PC-9 (cell line): Measurements from ENCODE around the gene MAP3K8. TPM values are rescaled to one million over a fixed set of nuclear protein-coding genes. Genes with fewer than 3 reads are reported as not detected.

Experiments used
- BruUV-seq: library from RNA; stranded (reverse); fragments of 400-500 nt; replicated peaks from 2 replicates; lab custom pipeline; 2021; lab: Mats Ljungman, UMichigan
- CTCF ChIA-PET: fragments of 300-600 bp; sonication (Branson Sonifier 250); formaldehyde crosslinking; loops from one replicate; lab custom pipeline; 2022; ENCODE audit warnings: antibody characterized with exemption; lab: Charles Lee
- POLR2A ChIA-PET: fragments of 300-600 bp; sonication (Branson Sonifier 250); formaldehyde crosslinking; loops from one replicate; lab custom pipeline; 2022; ENCODE audit warnings: antibody characterized with exemption; ENCODE audit not compliant: unreplicated experiment; lab: Charles Lee
- DNase-seq, 2 experiments: peaks; one replicate each; pipeline versions ENCODE4 v3.0.0 to v3.0.0-alpha.2; 2015 to 2022; ENCODE audit warnings: mixed read lengths in 1 of 2
- H2AFZ ChIP-seq: fragments of 200-600 bp; sonication (generic); 2 replicates; pipeline ENCODE4 v1.8.1; 2017; ENCODE audit warnings: antibody characterized with exemption
- H3F3A ChIP-seq: fragments of 200-600 bp; sonication (generic); 2 replicates; pipeline ENCODE4 v1.8.1; 2017; ENCODE audit warnings: antibody characterized with exemption, mild to moderate bottlenecking, low read depth; ENCODE audit not compliant: insufficient read depth
- H3K27ac ChIP-seq: fragments of 200-600 bp; sonication (generic); 2 replicates; pipeline ENCODE4 v1.6.1; 2016; ENCODE audit warnings: mixed run types
- H3K27me3 ChIP-seq: fragments of 200-600 bp; sonication (generic); 2 replicates; pipeline ENCODE4 v1.6.1; 2016; ENCODE audit warnings: low read depth, mixed run types; ENCODE audit not compliant: insufficient read depth
- H3K36me3 ChIP-seq: fragments of 200-600 bp; sonication (generic); 2 replicates; pipeline ENCODE4 v1.6.1; 2016; ENCODE audit warnings: low read depth, mixed run types
- H3K4me1 ChIP-seq: fragments of 200-600 bp; sonication (generic); replicated peaks from 2 replicates; pipeline ENCODE4 v1.6.1; 2016; ENCODE audit warnings: mixed run types; ENCODE audit not compliant: insufficient read depth
- H3K4me2 ChIP-seq: fragments of 200-600 bp; sonication (generic); 2 replicates; pipeline ENCODE4 v1.6.1; 2017; ENCODE audit warnings: mixed run types
- H3K4me3 ChIP-seq: fragments of 200-600 bp; sonication (generic); 2 replicates; pipeline ENCODE4 v1.6.1; 2016; ENCODE audit warnings: mixed run types
- H3K79me2 ChIP-seq: fragments of 200-600 bp; sonication (generic); 2 replicates; pipeline ENCODE4 v1.6.1; 2017; ENCODE audit warnings: low read depth, mixed run types
- H3K9me2 ChIP-seq: fragments of 200-600 bp; sonication (generic); 2 replicates; pipeline ENCODE4 v1.8.1; 2017; ENCODE audit warnings: mild to moderate bottlenecking; ENCODE audit not compliant: insufficient read depth
- H3K9me3 ChIP-seq: fragments of 200-600 bp; sonication (generic); 2 replicates; pipeline ENCODE4 v1.8.1; 2016; ENCODE audit warnings: low read depth; ENCODE audit not compliant: insufficient read depth
- H4K20me1 ChIP-seq: fragments of 200-600 bp; sonication (generic); 2 replicates; pipeline ENCODE4 v1.8.1; 2017; ENCODE audit not compliant: insufficient read depth
- EZH2 ChIP-seq: fragments of 200-600 bp; sonication (generic); IDR thresholded peaks from 2 replicates; pipeline ENCODE4 v1.8.0; 2017; ENCODE audit warnings: antibody characterized with exemption, low read depth
- intact Hi-C: fragments of 100-400 bp; cut with micrococcal nuclease; formaldehyde crosslinking; loops from one replicate; pipeline ENCODE4 v1.10.0; 2022; ENCODE audit not compliant: unreplicated experiment
- total RNA-seq: library from RNA; stranded (reverse); gene quantifications from 2 replicates; pipeline ENCODE4 v1.2.3, GENCODE V29; 2021
- TF ChIP-seq, protein P1 (sequence below): fragments of 200-600 bp; sonication (generic); conservative IDR thresholded peaks from 2 replicates; pipeline ENCODE4 v1.6.1; 2017; ENCODE audit warnings: mixed run types, antibody characterized with exemption, mild to moderate bottlenecking, moderate library complexity

Gene MAP3K8
- total RNA-seq, 1 experiment from 2014 or later, result 14.3 TPM

DNA sequence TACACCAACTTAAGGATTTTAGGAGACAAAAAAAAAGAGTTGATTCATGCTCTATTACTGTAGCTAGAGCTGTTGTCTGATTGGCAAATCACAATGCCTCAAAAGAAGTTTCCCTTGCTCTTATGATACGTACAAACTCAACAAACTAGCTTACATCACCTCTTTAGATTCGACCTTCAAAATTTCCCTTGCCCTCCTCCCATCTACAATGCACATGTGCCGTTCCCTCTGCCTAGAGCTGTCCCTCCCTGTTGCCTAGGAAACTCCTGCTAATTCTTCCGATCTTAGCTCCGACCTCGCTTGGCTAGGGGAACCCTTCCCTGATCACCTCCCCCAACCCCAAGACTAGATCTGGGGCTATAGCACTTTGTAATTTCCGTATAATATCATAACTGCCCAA, 55.4 kb downstream of the MAP3K8 start:
- Histone ChIP-seq H3K4me3 (no peak overlapping the region), H3K27me3 (no peaks in the 10 kb centered on the region), H2AFZ (no peak overlapping the region), H3K4me1 (peaks cover 23% of the 10 kb centered on the region), H4K20me1 (no peaks in the 10 kb centered on the region), H3K36me3 (no peaks in the 10 kb centered on the region), H3K9me2 (no peaks in the 10 kb centered on the region), H3K79me2 (no peaks in the 10 kb centered on the region), H3K27ac (no peak overlapping the region), H3F3A (peaks cover 16% of the 10 kb centered on the region; the same call in 1 of the 2 replicates), H3K4me2 (no peak overlapping the region), H3K9me3 (no peaks in the 10 kb centered on the region)
- TF ChIP-seq, protein P1, sequence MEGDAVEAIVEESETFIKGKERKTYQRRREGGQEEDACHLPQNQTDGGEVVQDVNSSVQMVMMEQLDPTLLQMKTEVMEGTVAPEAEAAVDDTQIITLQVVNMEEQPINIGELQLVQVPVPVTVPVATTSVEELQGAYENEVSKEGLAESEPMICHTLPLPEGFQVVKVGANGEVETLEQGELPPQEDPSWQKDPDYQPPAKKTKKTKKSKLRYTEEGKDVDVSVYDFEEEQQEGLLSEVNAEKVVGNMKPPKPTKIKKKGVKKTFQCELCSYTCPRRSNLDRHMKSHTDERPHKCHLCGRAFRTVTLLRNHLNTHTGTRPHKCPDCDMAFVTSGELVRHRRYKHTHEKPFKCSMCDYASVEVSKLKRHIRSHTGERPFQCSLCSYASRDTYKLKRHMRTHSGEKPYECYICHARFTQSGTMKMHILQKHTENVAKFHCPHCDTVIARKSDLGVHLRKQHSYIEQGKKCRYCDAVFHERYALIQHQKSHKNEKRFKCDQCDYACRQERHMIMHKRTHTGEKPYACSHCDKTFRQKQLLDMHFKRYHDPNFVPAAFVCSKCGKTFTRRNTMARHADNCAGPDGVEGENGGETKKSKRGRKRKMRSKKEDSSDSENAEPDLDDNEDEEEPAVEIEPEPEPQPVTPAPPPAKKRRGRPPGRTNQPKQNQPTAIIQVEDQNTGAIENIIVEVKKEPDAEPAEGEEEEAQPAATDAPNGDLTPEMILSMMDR, result no peak
- no peak for TF ChIP-seq EZH2
- no TSS peak for BruUV-seq
- CTCF ChIA-PET, result no interaction called here
- intact Hi-C loops, result no loop called here
- POLR2A ChIA-PET, result no interaction called here
- no peak for DNase-seq

DNA sequence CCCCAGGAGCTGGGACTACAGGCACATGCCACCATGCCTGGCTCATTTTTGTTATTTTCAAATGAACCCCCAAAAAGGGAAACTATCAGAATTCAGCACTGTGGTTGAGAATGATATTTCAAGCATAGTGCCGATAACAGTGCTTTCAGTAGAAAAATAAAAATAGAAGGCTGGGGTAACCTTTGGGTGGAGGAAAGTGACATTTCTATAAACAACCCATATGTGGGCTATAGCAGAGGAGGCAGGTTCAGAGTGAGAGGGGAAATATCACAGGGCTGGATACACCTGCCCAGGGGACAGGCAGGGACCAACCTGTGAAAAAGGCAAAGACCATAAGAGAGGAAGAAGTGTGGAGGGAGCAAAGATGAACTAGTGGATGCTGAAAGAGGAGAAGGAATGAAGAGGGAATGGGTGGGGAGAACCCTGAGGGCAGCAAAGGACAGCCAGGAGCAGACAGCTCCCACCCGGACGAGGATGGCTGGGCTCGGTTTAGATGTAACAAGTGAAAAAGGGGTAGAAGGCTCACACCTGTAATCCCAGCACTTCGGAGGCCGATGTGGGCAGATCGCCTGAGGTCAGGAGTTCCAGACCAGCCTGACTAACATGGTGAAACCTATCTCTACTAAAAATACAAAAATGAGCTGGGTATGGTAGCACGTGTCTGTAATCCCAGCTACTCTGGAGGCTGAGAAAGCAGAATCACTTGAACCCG, 56.5 kb downstream of the MAP3K8 start:
- ChIA-PET POLR2A (no interaction called here), CTCF (interaction anchor here (0.5 kb wide), 1 partner anchor 214 kb away, joined by 3 read pairs; no protein-coding TSS in a partner anchor)
- Histone ChIP-seq H2AFZ (no peak overlapping the region), H3K9me3 (no peaks in the 10 kb centered on the region), H3K4me3 (no peak overlapping the region), H3K9me2 (no peaks in the 10 kb centered on the region), H3K4me2 (0 out of 2 replicates have a peak overlapping the region, but pooled peaks have one; percentile 6), H4K20me1 (no peaks in the 10 kb centered on the region), H3F3A (peaks cover 16% of the 10 kb centered on the region; the same call in 1 of the 2 replicates), H3K27me3 (no peaks in the 10 kb centered on the region), H3K4me1 (peaks cover 34% of the 10 kb centered on the region), H3K79me2 (no peaks in the 10 kb centered on the region), H3K36me3 (no peaks in the 10 kb centered on the region), H3K27ac (no peak overlapping the region)
- intact Hi-C loops, result no loop called here
- BruUV-seq, result no TSS peak
- no peak for TF ChIP-seq EZH2
- TF ChIP-seq, protein P1, result no peak
- DNase-seq, result no peak

DNA sequence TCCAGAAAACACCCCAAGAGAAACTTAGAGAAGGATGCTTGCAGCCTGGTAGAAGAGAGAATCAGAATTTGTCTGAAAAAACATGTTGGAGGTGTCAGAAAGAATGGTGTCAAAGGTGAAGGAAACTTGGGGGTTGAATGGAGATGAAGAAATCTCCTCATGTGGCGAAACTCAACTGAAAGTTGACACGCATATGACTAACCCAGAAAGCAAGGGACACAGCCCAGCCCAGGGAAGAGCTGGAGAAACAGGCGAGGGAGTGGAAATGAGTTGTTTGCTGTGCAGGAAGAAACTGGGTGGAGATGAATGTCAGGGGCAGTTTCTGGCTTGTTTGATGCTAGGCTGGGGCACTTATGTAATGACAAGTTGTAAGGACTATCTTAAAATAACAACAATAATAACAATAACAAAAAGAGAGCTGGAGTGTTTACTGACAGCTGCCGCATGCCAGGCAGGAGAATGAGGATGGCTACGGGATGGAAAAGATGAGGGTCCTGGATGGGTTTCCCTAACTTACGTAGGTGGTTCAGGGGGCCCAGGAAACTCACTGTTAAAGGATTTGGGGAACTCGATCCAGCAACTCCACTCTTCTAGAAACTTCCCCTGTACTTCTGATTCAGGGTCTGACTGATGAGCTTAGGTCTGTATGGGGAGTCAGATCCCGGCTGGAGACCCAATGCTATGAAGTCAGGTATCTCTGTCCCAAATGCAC, 57.4 kb downstream of the MAP3K8 start:
- no peak overlapping the region for H2AFZ ChIP-seq
- H3K79me2 ChIP-seq, result no peaks in the 10 kb centered on the region
- POLR2A ChIA-PET, result no interaction called here
- peak overlapping the region; percentile 47 for H3K27ac ChIP-seq
- peaks cover 43% of the 10 kb centered on the region for H3K4me1 ChIP-seq
- no TSS peak for BruUV-seq
- intact Hi-C loops, result no loop called here
- H3K9me2 ChIP-seq, result no peaks in the 10 kb centered on the region
- no peak for TF ChIP-seq EZH2
- TF ChIP-seq, protein P1, result no peak
- H4K20me1 ChIP-seq, result no peaks in the 10 kb centered on the region
- peak; percentile 20 to 67 for DNase-seq
- H3K4me2 ChIP-seq, result peak overlapping the region; percentile 6; the same call in 1 of the 2 replicates
- H3K36me3 ChIP-seq, result no peaks in the 10 kb centered on the region
- no peaks in the 10 kb centered on the region for H3K27me3 ChIP-seq
- CTCF ChIA-PET, result interaction anchor here (0.6 kb wide), 3 partner anchors 37 to 1254 kb away, joined by 3 read pairs; no protein-coding TSS in a partner anchor
- H3F3A ChIP-seq, result peaks cover 21% of the 10 kb centered on the region; the same call in 1 of the 2 replicates
- H3K9me3 ChIP-seq, result no peaks in the 10 kb centered on the region
- no peak overlapping the region for H3K4me3 ChIP-seq
